ENCODE measurements around the gene EPX.
A peak's percentile ranks its signal among the peaks of the same experiment; 100 is the strongest.

Gene EPX

GRCh38 chr17:58219007-58219788, 26.7 kb downstream of the EPX start, which contains the start of gene MKS1:
TSS of gene MKS1 (minus strand) at chr17:58219255. CDS start at chr17:58219230, 25 bp downstream.
- TF ChIP-seq CTCF (IDR thresholded peaks at IDR 0.05; ENCODE audit: low read depth, low read length) = peak; percentile 72
- peak within 1 kb of the TSS; percentile 73 to 93 for H3K4me3 ChIP-seq (replicated peaks in 1 of 2; ENCODE audit: low read depth in 2 of 2, low read length in 2 of 2)
- DNase-seq (ENCODE audit: low read depth in 2 of 2) = peak; percentile 91 to 93

- DNase-seq (ENCODE audit: low read depth in 2 of 2) = no peak
- no peak for TF ChIP-seq CTCF (IDR thresholded peaks at IDR 0.05; ENCODE audit: low read depth, low read length)
- no peak overlapping the region for H3K4me3 ChIP-seq (replicated peaks in 1 of 2; ENCODE audit: low read depth in 2 of 2, low read length in 2 of 2)
Observed at GRCh38 chr17:58219789-58220183, 27.3 kb downstream of the EPX start.

GRCh38 chr17:58224315-58224714, 31.8 kb downstream of the EPX start:
- DNase-seq (ENCODE audit: low read depth in 2 of 2) = peak; percentile 48 to 75
- no peak for TF ChIP-seq CTCF (IDR thresholded peaks at IDR 0.05; ENCODE audit: low read depth, low read length)
- H3K4me3 ChIP-seq (replicated peaks in 1 of 2; ENCODE audit: low read depth in 2 of 2, low read length in 2 of 2) = no peak overlapping the region

- DNase-seq (ENCODE audit: low read depth in 2 of 2) = no peak
- no peak overlapping the region for H3K4me3 ChIP-seq (replicated peaks in 1 of 2; ENCODE audit: low read depth in 2 of 2, low read length in 2 of 2)
- no peak for TF ChIP-seq CTCF (IDR thresholded peaks at IDR 0.05; ENCODE audit: low read depth, low read length)
Observed at GRCh38 chr17:58227733-58228132, 35.2 kb downstream of the EPX start.

GRCh38 chr17:58228679-58229078, 36.2 kb downstream of the EPX start:
- DNase-seq (ENCODE audit: low read depth in 2 of 2) = no peak
- TF ChIP-seq CTCF (IDR thresholded peaks at IDR 0.05; ENCODE audit: low read depth, low read length) = no peak
- H3K4me3 ChIP-seq (replicated peaks in 1 of 2; ENCODE audit: low read depth in 2 of 2, low read length in 2 of 2) = no peak overlapping the region

- no peak for DNase-seq (ENCODE audit: low read depth in 2 of 2)
- TF ChIP-seq CTCF (IDR thresholded peaks at IDR 0.05; ENCODE audit: low read depth, low read length) = no peak
Observed at GRCh38 chr17:58229384-58229783, 36.9 kb downstream of the EPX start.

More at GRCh38 chr17:58229384-58229783, 36.9 kb downstream of the EPX start:
- H3K4me3 ChIP-seq (replicated peaks in 1 of 2; ENCODE audit: low read depth in 2 of 2, low read length in 2 of 2) = no peak overlapping the region

Measured in cardiac fibroblast (primary cell).